K562 (cell line): ENCODE results near the gene CARD8. TPM values are rescaled to one million over a fixed set of nuclear protein-coding genes. Genes with fewer than 3 reads are reported as not detected.
A peak's percentile ranks its signal among the peaks of the same experiment; 100 is the strongest.

Experiments used
- ATAC-seq: fragments of 200-7000 bp; cut with Tn5 transposase; 3 replicates; pipeline ENCODE4 v1.9.1; 2020; ENCODE audit warnings: moderate library complexity
- BruUV-seq: library from RNA; stranded (reverse); fragments of 400-500 nt; replicated peaks from 2 replicates; lab custom pipeline; 2021; lab: Mats Ljungman, UMichigan
- CTCF ChIA-PET: fragments of 300-600 bp; formaldehyde crosslinking; extraction: SDS; loops from one replicate; lab custom pipeline; 2021; ENCODE audit warnings: low intra/inter-chr PET ratio; lab: Yijun Ruan, JAX
- POLR2A ChIA-PET: fragments of 300-600, 350-650 bp; sonication (Branson Sonifier 250); formaldehyde crosslinking; extraction: SDS; loops from one replicate; lab custom pipeline; 2021; ENCODE audit warnings: antibody characterized with exemption, inconsistent platforms; lab: Yijun Ruan, JAX
- DNase-seq, 4 experiments: peaks; one replicate each; pipeline versions ENCODE4 v3.0.0 to v3.0.0-alpha.2; 2011 to 2018; ENCODE audit warnings: low spot score in 3 of 4, mixed read lengths in 3 of 4; ENCODE audit errors: extremely low read depth in 1 of 4
- FAIRE-seq: peaks from 2 replicates; lab custom pipeline; 2011; peaks lifted over from hg19 to GRCh38; lab: Jason Lieb, UNC
- H2AFZ ChIP-seq: 2 replicates; pipeline ENCODE4 v1.6.0; 2011; ENCODE audit warnings: low read depth, low read length, control low read depth, inconsistent platforms
- H3K27ac ChIP-seq: fragments of 200-600 bp; 3 replicates; pipeline ENCODE4 v1.8.0; 2011; ENCODE audit warnings: low read depth, mild to moderate bottlenecking, control low read depth, inconsistent platforms, low read length, moderate library complexity, mixed read lengths; ENCODE audit errors: extremely low read depth
- H3K27me3 ChIP-seq, 2 experiments: fragments of 300-600 bp in 1 of 2; 2 replicates in 1 of 2; 3 replicates in 1 of 2; pipeline versions ENCODE4 v1.6.0 to v1.8.0; 2011; ENCODE audit warnings: inconsistent platforms in 2 of 2, low read length in 2 of 2, mild to moderate bottlenecking in 1 of 2, mixed read lengths in 1 of 2, moderate library complexity in 1 of 2; ENCODE audit not compliant: control insufficient read depth in 2 of 2, insufficient read depth in 2 of 2
- H3K36me3 ChIP-seq: fragments of 300-600 bp; 3 replicates; pipeline ENCODE4 v1.8.0; 2011; ENCODE audit warnings: mild to moderate bottlenecking, low read length, inconsistent platforms; ENCODE audit not compliant: control insufficient read depth, insufficient read depth
- H3K4me1 ChIP-seq, 2 experiments: fragments of 200-600 bp in 1 of 2; replicated peaks in 1 of 2; 2 replicates in 1 of 2; 3 replicates in 1 of 2; pipeline versions ENCODE4 v1.5.1 to v1.8.0; 2011; ENCODE audit warnings: inconsistent platforms in 2 of 2, low read length in 2 of 2, mild to moderate bottlenecking in 1 of 2, mixed read lengths in 1 of 2, moderate library complexity in 1 of 2; ENCODE audit not compliant: control insufficient read depth in 2 of 2, insufficient read depth in 2 of 2
- H3K4me2 ChIP-seq: 2 replicates; pipeline ENCODE4 v1.6.1; 2011; ENCODE audit warnings: low read length, control low read depth, inconsistent platforms, mixed read lengths; ENCODE audit not compliant: insufficient read depth
- H3K4me3 ChIP-seq: fragments of 200-600 bp; sonication (generic), shearing (Covaris generic); 2 replicates; pipeline ENCODE4 v1.5.1; 2016; ENCODE audit warnings: control low read depth, inconsistent platforms
- H3K79me2 ChIP-seq: fragments of 200-600 bp; 3 replicates; pipeline ENCODE4 v1.8.0; 2011; ENCODE audit warnings: low read length, inconsistent platforms; ENCODE audit not compliant: control insufficient read depth, insufficient read depth
- H3K9ac ChIP-seq, 2 experiments: 2 replicates each; pipeline versions ENCODE4 v1.6.0 to v1.6.1; 2011; ENCODE audit warnings: low read depth in 2 of 2, low read length in 2 of 2, control low read depth in 1 of 2, inconsistent platforms in 1 of 2, mild to moderate bottlenecking in 1 of 2, mixed read lengths in 1 of 2; ENCODE audit not compliant: insufficient read depth in 1 of 2
- H3K9me1 ChIP-seq: one replicate; pipeline ENCODE4 v1.6.0; 2011; ENCODE audit warnings: inconsistent platforms, mild to moderate bottlenecking, low read length, moderate library complexity; ENCODE audit not compliant: control insufficient read depth, insufficient read depth
- H3K9me3 ChIP-seq: replicated peaks from 2 replicates; pipeline ENCODE4 v1.5.1; 2011; ENCODE audit warnings: low read depth, low read length, inconsistent platforms; ENCODE audit not compliant: control insufficient read depth, insufficient read depth
- H4K20me1 ChIP-seq: replicated peaks from 2 replicates; pipeline ENCODE4 v1.6.1; 2011; ENCODE audit warnings: low read length, inconsistent platforms, mixed read lengths; ENCODE audit not compliant: control insufficient read depth, insufficient read depth
- FOSL1 ChIP-seq: fragments of 200-800 bp; sonication (Bioruptor generic); conservative IDR thresholded peaks from 2 replicates; pipeline ENCODE4 v1.6.1; 2016; ENCODE audit warnings: missing genetic modification characterization, missing compliant biosample characterization
- HDAC3 ChIP-seq: fragments of 450-650 bp; IDR thresholded peaks from 2 replicates; pipeline ENCODE4 v1.6.1; 2018; ENCODE audit warnings: borderline replicate concordance, mild to moderate bottlenecking, moderate library complexity; ENCODE audit not compliant: partially characterized antibody
- JUN ChIP-seq, 2 experiments: sonication (generic) in 1 of 2; formaldehyde crosslinking in 1 of 2; IDR thresholded peaks; 2 replicates each; pipeline versions ENCODE4 v1.6.1 to v1.8.0; 2012 to 2022; ENCODE audit warnings: borderline replicate concordance in 2 of 2, mild to moderate bottlenecking in 2 of 2, improper control_type of control experiment in 1 of 2, low read depth in 1 of 2, low read length in 1 of 2, missing genetic modification reagents in 1 of 2
- NBN ChIP-seq: fragments of 450-650 bp; IDR thresholded peaks from 2 replicates; pipeline ENCODE4 v1.6.1; 2016; ENCODE audit warnings: low read depth, mild to moderate bottlenecking
- NELFE ChIP-seq: IDR thresholded peaks from 2 replicates; pipeline ENCODE4 v1.6.1; 2011; ENCODE audit warnings: mild to moderate bottlenecking; ENCODE audit not compliant: insufficient read depth, insufficient read length
- SOX6 ChIP-seq: fragments of 450-650 bp; IDR thresholded peaks from 2 replicates; pipeline ENCODE4 v1.6.1; 2014; ENCODE audit warnings: mild to moderate bottlenecking
- TARDBP ChIP-seq: fragments of 450-650 bp; IDR thresholded peaks from 2 replicates; pipeline ENCODE4 v1.6.1; 2016
- ZNF561 ChIP-seq: fragments of 450-650 bp; formaldehyde crosslinking; conservative IDR thresholded peaks from 2 replicates; pipeline ENCODE4 v1.4.0; 2020; ENCODE audit warnings: mild to moderate bottlenecking, moderate library complexity
- ZNF583 ChIP-seq: fragments of 250-450 bp; sonication (Bioruptor Pico); IDR thresholded peaks from 2 replicates; pipeline ENCODE4 v1.4.0; 2020
- WGBS: fragments of 100-300 bp; shearing (Covaris generic); methylation state at CpG from one replicate; pipeline ENCODE4 v1.1.6; 2016; ENCODE audit warnings: low coverage, mixed read lengths; ENCODE audit not compliant: insufficient coverage; ENCODE audit errors: missing lambda C conversion rate; 5-methylcytosine and 5-hydroxymethylcytosine counted together
- in situ Hi-C: fragments of 300-500 bp; cut with MboI; formaldehyde crosslinking; loops from 4 replicates; pipeline ENCODE4 v1.15.0; 2018; ENCODE audit warnings: inconsistent platforms, mixed read lengths
- intact Hi-C: fragments of 100-400 bp; cut with micrococcal nuclease; formaldehyde crosslinking; loops from 2 replicates; pipeline ENCODE4 v1.14.2; 2022
- polyA plus RNA-seq, 8 experiments: library from polyadenylated mRNA; depleted of rRNA in 4 of 8; stranded (reverse) in 5 of 8; unstranded in 3 of 8; fragments of >200 nt; fragmentation: Nextera tagmentation in 2 of 8; fragmentation: Illumina TruSeq in 1 of 8; extraction: Ambion mirVana in 2 of 8; extraction: Trizol in 1 of 8; gene quantifications; 2 replicates each; pipeline versions ENCODE4 v1.2.1 to v1.2.3, GENCODE V29; 2011 to 2014; ENCODE audit warnings: inconsistent platforms in 1 of 8, missing spikeins in 1 of 8
- total RNA-seq, 7 experiments: library from RNA; depleted of rRNA in 6 of 7; stranded (reverse); fragments of >200 nt in 6 of 7; fragmentation: Illumina TruSeq in 2 of 7; extraction: Trizol in 2 of 7; gene quantifications; 2 replicates each; pipeline versions ENCODE4 v1.2.1 to v1.2.3, GENCODE V29; 2011 to 2021; ENCODE audit warnings: low replicate concordance in 1 of 7
- TF ChIP-seq, protein P1 (sequence below): fragments of 150-350 bp; conservative IDR thresholded peaks from 2 replicates; pipeline ENCODE4 v1.6.1; 2014; ENCODE audit warnings: low read length
- TF ChIP-seq, protein P2 (sequence below): fragments of 450-650 bp; IDR thresholded peaks from 2 replicates; pipeline ENCODE4 v1.6.1; 2014; ENCODE audit warnings: low read depth, mild to moderate bottlenecking, moderate library complexity, borderline replicate concordance
- TF ChIP-seq, protein P3 (sequence below), 2 experiments: fragments of 450-650 bp in 1 of 2; sonication (generic) in 1 of 2; formaldehyde crosslinking in 1 of 2; IDR thresholded peaks in 1 of 2; conservative IDR thresholded peaks in 1 of 2; 2 replicates each; pipeline versions ENCODE4 v1.6.1 to v1.8.1; 2016 to 2023; ENCODE audit warnings: mild to moderate bottlenecking in 2 of 2, moderate library complexity in 2 of 2, inconsistent platforms in 1 of 2, missing genetic modification reagents in 1 of 2

CARD8 gene
- total and polyA plus RNA-seq, 9 of the 15 experiments (the other 6 are each of a cell fraction or from before 2014, with no cell fraction given), result 11.5 to 26.4 (median 20.8) TPM

DNA sequence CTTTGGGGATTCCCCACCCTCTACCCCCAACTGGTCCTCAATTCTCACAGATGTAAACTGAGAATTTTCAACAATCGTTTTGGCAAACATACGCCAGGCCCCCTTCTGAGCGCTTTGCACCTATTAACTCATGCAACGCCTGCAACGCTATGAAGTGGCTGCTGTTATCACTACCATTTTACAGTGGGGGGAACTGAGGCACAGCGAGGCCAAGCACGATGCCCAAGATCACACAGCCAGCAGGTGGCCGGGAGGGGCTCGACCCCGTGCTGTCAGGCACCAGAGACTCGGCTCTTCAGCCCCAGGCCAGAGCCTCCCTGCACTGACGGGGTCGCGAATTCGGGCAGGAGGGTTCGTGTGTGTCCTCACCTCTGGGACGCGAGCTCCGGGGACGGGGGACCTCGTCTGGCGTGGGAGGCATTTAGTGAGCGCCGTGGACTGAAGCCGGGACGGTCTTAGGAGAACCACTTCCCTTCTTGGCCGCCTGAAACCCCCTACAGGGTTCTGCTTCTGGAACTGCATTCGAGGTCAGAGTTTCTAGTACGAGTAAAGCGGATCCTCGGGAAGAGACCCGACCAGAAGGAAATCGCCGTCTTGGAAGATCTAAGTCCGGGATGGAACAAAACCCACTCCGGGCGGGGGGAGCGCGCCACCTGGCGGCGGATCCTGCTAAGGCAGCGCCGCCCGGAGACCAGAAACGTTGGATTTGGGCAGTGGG, 35.2 kb upstream of the CARD8 start (continued):
- TF ChIP-seq ZNF561 (CRISPR knock-in tag) (no peak), NBN (no peak), TARDBP (no peak), HDAC3 (no peak), NELFE (no peak), ZNF583 (CRISPR knock-in tag) (no peak)
- TF ChIP-seq, protein P1, sequence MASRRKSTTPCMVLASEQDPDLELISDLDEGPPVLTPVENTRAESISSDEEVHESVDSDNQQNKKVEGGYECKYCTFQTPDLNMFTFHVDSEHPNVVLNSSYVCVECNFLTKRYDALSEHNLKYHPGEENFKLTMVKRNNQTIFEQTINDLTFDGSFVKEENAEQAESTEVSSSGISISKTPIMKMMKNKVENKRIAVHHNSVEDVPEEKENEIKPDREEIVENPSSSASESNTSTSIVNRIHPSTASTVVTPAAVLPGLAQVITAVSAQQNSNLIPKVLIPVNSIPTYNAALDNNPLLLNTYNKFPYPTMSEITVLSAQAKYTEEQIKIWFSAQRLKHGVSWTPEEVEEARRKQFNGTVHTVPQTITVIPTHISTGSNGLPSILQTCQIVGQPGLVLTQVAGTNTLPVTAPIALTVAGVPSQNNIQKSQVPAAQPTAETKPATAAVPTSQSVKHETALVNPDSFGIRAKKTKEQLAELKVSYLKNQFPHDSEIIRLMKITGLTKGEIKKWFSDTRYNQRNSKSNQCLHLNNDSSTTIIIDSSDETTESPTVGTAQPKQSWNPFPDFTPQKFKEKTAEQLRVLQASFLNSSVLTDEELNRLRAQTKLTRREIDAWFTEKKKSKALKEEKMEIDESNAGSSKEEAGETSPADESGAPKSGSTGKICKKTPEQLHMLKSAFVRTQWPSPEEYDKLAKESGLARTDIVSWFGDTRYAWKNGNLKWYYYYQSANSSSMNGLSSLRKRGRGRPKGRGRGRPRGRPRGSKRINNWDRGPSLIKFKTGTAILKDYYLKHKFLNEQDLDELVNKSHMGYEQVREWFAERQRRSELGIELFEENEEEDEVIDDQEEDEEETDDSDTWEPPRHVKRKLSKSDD, result no peak
- TF ChIP-seq, all 486 proteins: peak for 43

DNA sequence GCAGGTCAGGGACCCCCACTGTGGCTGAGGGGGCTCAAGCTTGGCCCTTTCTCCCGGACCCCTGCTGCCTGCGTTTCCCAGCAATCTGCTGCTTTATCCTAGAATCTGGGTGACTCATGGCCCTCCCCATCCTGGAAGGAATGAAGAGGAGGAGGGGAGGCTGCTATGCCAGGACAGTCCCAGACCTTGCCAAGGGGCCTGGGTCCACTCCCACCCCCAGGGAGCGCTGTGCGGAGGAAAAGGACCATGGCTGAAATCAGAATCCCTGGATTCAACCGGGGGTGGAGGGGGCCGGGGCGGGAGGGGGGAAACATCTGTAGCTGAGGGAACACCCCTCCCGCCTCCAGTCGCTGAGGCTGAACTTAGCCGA, 34.7 kb upstream of the CARD8 start:
- ChIA-PET CTCF (interaction anchor here (0.6 to 3.3 kb wide), 4 partner anchors 23 to 327 kb away, joined by 4 to 26 read pairs (median 7); no protein-coding TSS in a partner anchor), POLR2A (no interaction called here)
- no peaks in the 10 kb centered on the region for H3K79me2 ChIP-seq
- H3K27me3 ChIP-seq, result peaks cover 0 to 10% of the 10 kb centered on the region in 2 experiments; a peak in 2 of 5 replicates
- no TSS peak for BruUV-seq
- H2AFZ ChIP-seq, result no peak overlapping the region; the same call in 1 of the 2 replicates
- peaks cover 7 to 13% of the 10 kb centered on the region in 2 experiments; a peak in 4 of 5 replicates for H3K4me1 ChIP-seq
- H3K9ac ChIP-seq, result peak overlapping the region in 1 of 2 experiments; percentile 65; a peak in 1 of 4 replicates
- H3K36me3 ChIP-seq, result no peaks in the 10 kb centered on the region
- ATAC-seq (peak; percentile 48; the same call in 1 of the 3 replicates), FAIRE-seq (no peak), DNase-seq (peak in 2 of 4 experiments; percentile 57 to 61)
- in situ Hi-C loops (no loop called here), intact Hi-C loops (loop anchor here (10.0 kb wide), 1 partner anchor 186 kb away; no protein-coding TSS in a partner anchor)
- WGBS, result 0% methylated on average over 4 of the region's 10 CpGs
- H3K27ac ChIP-seq, result no peak overlapping the region
- H3K4me2 ChIP-seq, result peak overlapping the region; percentile 83; the same call in 1 of the 2 replicates
- no peaks in the 10 kb centered on the region for H4K20me1 ChIP-seq
- no peaks in the 10 kb centered on the region for H3K9me1 ChIP-seq
- H3K4me3 ChIP-seq, result no peak overlapping the region
- H3K9me3 ChIP-seq, result 0 out of 2 replicates have a peak, but pooled peaks cover 1% of the 10 kb centered on the region
- TF ChIP-seq FOSL1 (tag), result peak; percentile 73
- no peak for TF ChIP-seq SOX6
- TF ChIP-seq, protein P2, sequence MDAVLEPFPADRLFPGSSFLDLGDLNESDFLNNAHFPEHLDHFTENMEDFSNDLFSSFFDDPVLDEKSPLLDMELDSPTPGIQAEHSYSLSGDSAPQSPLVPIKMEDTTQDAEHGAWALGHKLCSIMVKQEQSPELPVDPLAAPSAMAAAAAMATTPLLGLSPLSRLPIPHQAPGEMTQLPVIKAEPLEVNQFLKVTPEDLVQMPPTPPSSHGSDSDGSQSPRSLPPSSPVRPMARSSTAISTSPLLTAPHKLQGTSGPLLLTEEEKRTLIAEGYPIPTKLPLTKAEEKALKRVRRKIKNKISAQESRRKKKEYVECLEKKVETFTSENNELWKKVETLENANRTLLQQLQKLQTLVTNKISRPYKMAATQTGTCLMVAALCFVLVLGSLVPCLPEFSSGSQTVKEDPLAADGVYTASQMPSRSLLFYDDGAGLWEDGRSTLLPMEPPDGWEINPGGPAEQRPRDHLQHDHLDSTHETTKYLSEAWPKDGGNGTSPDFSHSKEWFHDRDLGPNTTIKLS, result no peak
- peak; percentile 42; the same call in 1 of the 2 replicates for TF ChIP-seq JUN (IDR thresholded peaks at IDR 0.05; ENCODE audit: borderline replicate concordance, low read depth, low read length)
- TF ChIP-seq JUN (CRISPR knock-in tag; IDR thresholded peaks at IDR 0.05; ENCODE audit: borderline replicate concordance), result no peak
- TF ChIP-seq, protein P3, sequence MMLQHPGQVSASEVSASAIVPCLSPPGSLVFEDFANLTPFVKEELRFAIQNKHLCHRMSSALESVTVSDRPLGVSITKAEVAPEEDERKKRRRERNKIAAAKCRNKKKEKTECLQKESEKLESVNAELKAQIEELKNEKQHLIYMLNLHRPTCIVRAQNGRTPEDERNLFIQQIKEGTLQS (IDR thresholded peaks at IDR 0.05), result peak; percentile 54; the same call in 1 of the 2 replicates
- TF ChIP-seq, protein P3 (CRISPR knock-in tag; conservative IDR thresholded peaks at IDR 0.05), result no peak
